GM19467 (cell line): ENCODE measurements around the gene ZNF518B.
A peak's percentile ranks its signal among the peaks of the same experiment; 100 is the strongest.

Experiments
- ATAC-seq: cut with Tn5 transposase; IDR thresholded peaks from one replicate; pipeline ENCODE4 v1.9.1; 2021; ENCODE audit warnings: mild to moderate bottlenecking, moderate library complexity; ENCODE audit not compliant: unreplicated experiment

ZNF518B gene, protein sequence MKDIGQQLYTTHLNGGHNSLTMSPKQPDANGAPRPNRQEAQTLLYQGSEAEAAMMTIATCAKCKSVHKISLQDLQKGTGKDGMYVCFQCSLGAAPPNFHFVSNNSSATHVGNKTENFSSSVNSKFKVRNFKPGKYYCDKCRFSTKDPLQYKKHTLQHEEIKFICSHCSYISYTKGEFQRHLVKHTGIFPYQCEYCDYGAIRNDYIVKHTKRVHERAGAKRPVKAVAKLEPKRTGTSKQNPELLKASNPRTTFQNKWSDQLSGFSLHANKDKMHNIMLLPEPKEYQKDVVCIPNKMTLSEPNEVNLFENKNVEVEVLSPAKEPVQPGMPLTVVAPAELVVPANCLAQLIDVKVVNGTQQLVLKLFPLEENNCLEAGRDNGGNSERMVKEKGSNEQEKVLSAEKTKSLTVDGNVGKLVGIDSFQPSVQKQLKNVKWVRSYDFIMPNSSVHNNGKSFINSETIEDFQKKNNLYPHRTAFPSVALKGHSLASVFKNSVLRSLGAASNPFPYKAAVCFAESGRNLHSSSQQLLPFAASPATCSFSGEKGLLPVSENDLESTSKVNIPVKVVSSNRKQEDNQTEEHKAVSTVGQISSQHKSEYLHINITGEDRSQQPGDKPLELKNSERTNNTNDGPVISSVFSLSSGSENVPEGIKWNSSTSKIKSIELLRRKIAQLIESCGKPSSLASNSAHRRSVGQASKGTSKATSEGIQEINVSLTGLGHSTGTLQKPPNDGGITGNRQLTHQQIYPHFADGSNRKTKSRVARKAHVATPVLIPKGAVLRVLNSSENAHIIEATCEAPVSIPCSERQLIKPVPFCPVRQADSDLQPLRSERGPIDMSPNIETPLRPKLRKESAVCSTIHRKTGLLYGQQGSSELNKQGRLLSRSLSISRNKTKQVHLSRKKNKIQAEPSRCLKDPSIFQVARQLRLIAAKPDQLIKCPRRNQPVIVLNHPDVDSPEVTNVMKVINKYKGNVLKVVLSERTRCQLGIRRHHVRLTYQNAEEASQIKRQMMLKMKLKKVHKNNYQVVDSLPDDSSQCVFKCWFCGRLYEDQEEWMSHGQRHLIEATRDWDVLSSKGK

DNA sequence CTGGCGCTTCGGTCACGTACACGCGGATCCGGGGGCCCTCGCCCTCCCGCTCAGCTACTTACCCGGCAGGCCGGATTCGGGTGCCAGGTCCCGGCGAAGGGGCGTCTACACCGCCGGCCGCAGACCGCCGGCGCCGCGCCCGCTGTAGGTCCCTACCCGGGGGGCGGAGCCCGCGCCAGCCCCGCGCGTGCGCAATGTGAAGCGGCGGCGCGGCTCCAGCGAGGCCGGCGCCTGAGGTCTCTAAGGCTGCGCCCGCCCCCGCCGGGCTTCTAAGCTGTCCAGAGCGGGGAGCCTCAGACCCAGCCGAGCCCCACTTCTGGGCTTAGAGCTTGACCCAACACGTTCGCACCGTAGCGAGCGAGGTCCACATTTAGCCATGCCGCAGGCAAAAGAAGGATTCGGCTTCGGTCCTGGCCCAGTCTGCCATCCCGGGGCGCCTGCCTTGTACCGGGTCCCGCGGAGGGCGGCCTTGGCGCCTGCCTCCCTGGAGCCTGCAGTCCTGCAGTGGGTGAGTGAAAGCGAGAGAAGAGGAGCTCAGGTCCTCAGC lies at the start of gene ZNF518B:
TSS of gene ZNF518B (minus strand) at position 172 of the 547 bp plus-strand sequence. CDS start 11,098 bp downstream, outside the sequence.
- peak; percentile 80 for ATAC-seq

DNA sequence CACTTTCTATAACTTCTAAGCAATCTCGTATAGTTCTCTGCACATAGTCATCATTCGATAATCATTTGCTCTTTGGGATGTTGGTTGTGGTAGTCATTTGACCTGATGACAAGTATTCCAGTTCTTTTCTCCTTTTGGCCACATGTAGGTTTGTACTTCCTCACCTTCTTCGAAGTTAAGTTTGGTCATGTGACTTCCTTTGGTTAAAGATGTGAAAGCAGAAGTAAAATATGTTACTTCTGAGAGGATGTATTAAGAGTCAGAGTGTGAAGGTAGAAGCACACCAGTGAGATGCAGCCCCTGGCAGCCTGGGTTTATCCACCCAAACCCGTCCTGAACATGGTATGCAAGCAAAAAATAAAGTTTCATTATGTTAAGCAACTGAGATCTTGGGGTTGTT lies 48.9 kb upstream of the ZNF518B start:
- no peak for ATAC-seq

DNA sequence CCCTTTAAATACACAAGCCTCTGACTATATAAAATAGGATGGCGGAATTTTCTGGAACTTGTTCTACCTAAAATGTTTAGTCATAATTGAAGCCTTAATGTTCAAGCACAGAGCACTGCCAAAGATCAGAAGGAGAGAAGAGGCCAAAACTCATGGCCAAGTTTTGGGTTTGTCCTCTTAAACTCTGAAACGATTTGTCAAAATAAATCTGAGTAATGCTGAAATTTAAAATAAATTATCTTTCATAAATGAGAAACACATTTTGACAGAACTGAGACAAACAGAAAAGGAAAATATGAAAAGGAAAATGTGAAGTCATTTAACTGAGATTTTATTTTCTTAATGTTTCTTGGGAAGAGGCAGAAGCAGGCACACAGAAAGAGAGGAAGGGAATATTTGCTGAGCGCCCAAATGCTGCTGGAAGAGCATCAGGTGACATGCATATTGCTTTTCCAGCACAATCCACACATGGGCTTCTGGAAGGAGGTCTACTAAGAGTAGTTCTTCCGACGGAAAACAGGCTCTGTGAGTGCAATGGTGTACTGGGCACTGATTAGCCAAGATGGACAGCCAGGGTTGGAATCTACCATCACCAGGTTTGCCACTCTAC lies 47.4 kb upstream of the ZNF518B start:
- ATAC-seq: no peak

DNA sequence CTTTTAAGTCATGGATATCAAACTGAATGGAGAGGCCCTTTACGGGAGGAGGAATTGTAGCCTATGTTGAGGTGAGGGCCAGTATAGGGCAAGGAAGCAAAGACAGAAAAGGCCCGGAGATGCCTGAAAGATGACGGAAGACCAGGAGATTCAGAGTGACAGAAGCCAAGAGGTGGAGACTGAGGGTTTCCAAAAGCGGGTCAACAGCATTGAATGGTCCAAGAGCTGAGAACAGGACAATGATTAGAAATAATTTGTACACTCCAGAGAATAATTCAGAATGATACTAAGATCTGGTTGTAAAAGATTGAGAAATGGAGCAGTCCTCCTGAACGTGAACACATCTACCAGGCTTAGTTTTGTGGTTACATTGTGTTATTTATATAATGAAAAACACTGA lies 45.5 kb upstream of the ZNF518B start:
- ATAC-seq: no peak

DNA sequence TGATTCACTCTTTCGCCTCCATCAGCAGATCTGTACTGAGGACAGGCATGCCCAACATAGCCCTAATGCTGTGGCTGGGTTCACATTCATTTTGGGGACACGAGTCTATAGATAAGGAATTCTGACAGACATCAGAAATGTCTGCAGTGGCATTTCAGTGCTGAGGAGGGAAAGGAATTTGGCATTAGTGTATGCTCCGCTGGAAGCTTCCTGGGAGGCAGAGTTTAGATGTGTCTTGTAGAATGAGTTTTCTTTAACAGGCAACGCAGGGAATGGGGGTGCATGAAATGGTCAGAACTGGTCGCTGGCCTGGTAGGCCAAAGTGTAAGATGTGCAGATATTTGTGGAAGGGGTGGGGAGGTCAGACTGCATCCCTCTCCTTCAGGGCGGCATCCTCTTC lies 43.5 kb upstream of the ZNF518B start:
- no peak for ATAC-seq

DNA sequence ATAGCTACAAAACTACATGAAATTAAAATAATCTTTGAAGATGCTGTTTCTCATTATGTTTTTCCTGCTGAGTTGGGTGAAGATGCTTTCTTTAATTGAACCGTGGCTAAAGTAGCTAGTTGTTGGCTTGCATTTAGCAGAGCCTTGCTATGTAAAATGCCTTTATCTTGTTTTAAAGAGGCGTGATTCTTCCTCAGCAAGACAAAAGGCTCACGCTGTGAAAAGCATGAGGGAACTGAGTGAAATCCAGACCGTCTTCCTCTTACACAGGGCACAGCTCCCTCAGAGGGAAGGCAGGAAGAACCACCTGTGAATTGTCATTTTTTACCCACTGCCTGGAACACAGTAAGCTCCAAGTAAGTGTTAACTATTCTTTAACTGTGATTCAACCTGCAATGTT lies 39.0 kb upstream of the ZNF518B start:
- ATAC-seq: no peak

DNA sequence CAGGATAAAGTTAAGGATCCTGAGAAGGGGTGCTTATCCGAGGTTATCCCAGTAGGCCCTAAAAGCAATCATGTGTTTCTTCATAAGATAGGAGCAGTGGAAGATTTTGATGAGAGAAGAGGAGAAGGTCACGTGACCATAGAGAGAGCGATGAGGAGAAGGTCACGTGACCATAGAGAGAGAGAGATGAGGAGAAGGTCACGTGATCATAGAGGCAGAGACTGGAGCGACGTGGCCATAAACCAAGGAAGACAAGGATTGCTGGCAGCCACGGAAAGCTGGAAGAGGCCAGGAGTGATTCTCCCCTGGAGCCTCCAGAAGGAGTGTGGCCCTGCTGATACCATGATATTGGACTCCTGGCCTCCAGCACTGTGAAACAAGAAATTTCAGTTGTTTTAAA lies 38.4 kb upstream of the ZNF518B start:
- ATAC-seq: no peak

DNA sequence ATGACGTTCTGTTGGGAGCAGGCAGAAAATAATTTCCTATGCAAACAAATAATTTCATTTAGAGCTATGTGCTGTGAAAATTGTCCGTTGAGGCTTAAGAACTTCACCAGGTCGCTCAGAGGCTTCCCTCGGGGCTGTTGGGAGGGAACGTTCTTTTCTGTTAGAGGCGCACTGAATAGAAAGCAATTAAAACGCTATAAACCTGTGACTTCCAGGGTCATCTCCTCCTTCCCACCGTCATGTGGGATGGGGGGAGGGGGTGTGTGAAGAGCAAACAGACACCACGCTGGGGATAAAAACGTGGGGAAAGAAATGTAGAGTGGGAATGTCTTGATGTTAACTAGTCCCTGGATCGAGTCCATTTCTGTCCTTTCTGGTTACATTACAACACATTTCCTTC lies 35.2 kb upstream of the ZNF518B start:
- no peak for ATAC-seq

DNA sequence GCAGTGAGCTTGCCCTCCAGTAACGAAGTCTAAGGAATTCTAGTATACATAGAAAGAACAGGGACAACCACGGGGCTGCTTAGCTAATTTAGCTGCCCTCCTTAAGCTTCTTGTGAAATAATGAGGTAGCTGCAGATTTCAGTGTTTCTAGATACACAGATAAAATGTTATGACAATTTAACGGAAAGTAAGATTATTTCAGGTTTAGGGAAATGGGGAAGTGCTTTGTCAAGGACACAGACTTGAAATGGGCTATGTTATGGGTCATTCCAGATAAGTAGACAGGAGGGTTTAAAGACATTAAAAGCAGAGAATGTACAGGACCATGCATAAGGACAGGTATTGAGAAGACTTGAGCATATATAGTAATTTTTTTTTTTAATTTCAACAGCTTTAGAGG lies 34.2 kb upstream of the ZNF518B start:
- ATAC-seq: no peak

DNA sequence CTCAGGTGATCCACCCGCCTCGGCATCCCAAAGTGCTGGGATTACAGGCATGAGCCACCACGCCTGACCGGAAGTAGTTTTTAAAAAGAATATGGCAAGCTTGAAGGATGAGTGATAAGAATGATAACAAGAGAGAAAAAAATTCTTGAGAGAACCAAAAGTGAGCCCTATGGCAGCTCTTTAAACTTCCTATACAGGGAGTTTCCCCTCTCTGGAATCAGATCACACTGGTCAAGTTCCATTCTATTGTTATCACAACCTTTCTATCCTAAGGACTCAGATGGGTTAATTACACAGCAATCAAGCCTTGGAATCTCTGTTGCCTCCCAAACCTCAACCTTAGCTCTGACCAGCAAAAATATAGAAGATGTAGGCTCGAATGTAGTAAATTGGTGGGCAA lies 33.8 kb upstream of the ZNF518B start:
- ATAC-seq: no peak

DNA sequence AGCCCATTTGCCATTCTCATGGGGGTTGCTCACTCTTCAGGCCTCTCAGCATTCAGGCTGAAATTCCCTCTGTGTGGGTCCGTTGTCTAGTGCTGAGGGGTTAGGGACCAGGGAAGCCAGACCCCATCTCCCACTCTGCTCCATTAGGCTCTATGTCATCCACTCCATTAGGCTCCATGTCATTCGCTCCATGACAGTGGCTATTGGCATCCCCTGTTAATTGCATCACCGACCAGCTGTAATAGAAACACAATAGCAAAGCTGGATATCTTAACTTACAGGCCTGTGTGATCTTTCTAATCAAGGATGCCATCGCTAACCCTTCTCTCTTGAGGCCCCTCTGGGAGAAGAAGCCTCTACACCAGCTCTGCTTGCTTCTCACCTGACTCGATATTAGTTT lies 25.7 kb upstream of the ZNF518B start:
- no peak for ATAC-seq

DNA sequence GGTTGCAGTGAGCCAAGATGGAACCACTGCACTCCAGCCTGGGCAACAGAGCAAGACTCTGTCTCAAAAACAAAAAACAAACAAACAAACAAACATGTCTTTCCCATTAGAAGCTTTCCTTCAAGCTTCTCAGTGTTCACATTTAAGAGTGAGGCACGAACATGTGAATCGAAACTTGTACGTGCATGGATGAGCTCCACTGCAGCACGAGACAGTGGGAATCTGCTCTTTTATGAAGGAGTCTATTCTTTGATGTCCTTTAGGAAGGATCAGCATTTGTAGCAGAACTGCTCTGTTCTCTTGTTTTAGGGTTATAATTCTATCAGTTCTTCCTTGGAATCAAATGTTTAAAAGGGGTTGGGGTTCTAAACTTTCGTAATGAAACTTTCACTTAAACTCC lies 23.4 kb upstream of the ZNF518B start:
- no peak for ATAC-seq

DNA sequence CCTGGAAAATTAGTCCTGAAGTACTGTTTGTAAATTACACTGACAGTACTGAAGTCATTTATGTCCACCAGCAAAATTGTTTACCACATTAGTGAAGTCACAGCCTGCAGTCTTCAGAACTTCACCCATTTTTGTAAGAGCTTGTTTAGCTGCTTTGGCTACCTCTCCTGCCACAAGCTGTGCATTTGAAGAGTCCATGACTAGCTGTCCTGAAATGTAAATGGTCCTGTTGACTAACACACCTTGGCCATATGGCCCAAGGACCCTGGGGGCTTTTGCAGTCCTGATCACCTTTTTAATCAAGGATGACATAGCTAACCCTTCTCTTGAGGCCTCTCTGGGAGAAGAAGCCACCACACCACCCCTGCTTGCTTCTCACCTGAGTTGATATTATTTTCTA lies 21.4 kb upstream of the ZNF518B start:
- no peak for ATAC-seq

DNA sequence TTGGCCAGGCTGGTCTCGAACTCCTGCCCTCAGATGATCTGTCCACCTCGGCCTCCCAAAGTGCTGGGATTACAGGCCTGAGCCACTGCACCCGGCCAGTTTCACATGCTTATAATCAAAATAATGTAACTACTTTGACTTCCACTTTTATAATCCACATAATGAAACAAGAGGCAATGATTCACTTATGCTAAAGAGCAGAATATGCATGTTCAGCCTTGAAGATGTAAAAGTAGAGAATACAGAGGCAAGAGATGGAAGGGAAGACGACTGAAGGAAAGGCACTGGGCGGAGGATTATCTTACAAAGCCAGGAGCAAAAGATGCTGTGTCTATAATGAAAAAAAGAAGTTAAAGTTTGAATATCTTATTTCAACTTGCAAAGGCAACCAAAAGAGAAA lies 13.3 kb upstream of the ZNF518B start:
- ATAC-seq: no peak

DNA sequence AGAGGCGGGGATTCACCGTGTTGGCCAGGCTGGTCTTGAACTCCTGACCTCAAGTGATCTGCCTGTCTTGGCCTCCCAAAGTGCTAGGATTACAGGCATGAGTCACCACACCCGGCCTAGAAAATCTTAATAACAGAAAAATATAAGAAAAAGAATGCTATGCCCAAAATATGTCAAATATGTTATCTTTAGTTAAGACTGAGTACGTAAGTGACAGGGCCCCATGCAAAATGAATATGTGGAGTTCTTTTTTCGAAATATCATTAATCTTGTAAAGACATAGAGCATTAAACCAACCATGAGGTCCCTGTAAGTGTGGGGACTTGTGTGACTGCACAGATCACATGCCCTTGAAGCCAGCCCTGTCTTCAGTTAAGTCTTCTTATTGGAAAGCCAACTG lies 8.9 kb upstream of the ZNF518B start:
- ATAC-seq: no peak

DNA sequence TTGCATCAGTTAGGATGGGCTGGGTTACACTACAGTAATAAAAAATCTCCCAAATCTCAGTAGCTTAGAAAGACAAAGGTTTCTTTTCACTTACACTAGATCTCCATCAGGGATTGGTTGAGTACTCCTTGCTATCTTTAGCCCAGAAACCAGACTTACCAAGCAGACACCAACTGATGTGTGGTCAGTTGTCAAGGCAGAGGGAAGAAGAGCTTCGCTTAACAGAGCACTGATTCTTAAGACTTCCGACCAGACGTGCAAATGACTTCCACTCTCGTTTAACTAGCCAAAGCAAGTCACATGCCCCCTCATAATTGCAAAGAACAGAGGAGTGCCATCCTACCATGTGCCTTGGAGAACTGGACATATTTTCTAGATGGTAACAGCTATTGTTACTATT lies 5.7 kb upstream of the ZNF518B start:
- no peak for ATAC-seq

DNA sequence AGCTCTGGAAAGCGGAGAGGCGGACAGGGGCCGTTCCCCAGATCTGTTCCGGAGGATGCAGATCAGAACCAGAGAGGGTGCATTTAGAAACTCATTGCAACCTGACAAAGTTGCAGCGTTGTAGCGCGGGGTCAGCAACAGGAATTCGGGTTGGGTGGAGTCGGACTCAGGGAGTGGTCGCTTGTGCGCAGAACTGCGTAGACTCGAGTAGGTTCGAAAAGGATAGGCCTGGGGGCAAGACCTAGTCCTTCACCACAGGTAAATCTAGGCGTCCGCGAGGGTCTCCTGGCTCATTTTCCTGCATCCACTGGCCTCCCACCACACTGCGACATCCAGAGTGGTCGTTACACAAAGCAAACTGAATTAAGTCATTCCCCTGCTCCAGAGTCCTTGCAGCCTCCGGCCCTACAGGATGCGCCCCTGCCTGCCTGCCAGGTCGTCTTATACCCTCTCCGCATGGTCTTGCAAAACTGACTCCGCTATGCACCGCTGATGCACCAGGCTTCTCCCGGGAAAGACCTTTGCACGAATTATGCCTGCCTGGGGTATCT lies 4.7 kb upstream of the ZNF518B start:
- ATAC-seq: no peak

DNA sequence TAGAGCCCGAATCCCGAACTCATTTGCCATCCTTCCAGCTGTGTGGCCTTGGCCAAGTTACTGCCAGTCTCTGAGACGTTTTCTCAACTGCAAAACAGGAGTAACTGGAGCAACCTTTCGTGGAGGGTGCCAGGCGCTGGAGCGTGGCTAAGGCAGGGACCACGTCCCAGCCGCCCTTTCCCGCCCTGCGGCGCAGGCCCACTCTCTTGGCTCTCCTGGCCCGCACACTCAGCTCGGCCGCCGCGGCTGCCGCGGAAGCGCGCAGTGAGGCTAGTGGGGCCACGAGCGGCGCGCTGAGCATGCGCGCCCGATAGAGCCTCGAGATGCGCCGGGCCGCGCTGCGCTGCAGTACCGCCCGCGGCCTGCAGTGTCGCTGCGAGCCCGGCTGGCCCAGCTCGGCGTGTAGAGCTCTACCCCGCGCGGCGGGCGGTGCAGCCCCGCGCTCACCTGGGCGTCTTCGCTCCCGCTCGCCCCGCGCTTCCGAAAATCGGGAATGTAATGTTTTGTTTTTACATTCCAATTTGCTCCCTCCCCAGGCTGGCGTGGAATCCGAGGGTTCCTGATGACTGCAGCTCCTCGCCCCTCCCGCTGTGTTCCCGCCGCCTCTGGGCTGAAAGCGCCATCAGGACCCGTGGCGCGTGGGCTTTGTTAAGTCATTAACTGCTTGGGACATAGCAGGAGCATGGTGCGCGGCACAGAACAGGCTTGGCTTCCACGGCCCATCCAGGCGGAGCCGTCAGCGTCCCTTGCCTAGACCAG lies 4.0 kb upstream of the ZNF518B start:
- ATAC-seq: peak; percentile 72

DNA sequence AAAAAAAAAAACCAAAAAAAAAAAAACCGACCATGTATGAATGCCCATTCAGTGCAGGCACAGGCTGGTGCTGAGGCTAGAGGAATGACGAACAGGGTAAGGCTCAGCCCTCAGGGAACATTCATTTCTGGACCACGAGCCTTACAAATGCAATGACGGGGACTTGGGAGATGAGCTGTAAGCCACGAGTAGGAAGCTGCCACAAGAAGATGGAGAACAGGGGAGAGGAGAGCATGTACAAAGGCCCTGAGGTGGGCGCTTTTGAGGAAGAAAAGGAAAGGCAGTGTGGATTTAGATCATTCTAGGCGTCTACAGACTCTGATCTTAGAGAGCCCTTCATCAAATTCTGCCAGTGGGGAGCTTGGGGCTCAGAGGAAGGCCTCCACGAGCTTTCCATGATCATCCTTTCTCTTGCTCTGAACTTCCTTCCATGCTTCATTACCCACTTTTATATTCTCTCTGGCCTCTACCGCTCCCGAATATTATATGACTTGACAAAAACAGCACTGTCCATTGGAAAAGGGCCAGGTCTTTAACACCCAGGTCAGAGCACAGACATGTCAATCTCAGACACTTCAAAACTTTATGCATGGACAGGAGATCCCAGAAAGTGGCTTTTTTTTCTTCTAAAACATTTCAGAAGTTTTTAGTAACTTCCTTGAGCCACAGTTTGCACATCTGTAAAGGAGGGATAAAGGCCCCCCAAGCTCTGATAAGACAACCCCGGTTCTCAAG lies 3.3 kb upstream of the ZNF518B start:
- no peak for ATAC-seq
